Measurements from ENCODE around the gene ACACB.

DNA sequence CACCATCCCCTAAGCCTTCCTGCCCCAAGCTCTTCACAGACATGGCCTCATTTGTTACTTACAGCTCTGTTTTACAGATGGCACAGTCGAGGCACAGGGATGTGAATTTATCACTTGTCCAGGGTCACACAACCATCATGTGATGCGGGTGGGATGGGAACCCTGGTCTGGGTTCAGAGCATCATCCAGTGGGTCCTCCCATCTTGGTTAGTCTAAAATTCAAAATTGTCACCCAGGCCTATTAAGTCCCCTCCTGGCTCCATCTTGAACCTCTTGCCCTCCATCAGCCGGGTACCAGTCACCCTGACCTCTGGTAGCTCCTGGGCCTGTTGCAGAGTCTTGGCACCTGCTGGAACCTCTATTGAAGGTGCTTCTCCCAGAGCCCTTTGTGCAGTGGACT is 52.9 kb downstream of the ACACB start:
- TF ChIP-seq, protein P1, sequence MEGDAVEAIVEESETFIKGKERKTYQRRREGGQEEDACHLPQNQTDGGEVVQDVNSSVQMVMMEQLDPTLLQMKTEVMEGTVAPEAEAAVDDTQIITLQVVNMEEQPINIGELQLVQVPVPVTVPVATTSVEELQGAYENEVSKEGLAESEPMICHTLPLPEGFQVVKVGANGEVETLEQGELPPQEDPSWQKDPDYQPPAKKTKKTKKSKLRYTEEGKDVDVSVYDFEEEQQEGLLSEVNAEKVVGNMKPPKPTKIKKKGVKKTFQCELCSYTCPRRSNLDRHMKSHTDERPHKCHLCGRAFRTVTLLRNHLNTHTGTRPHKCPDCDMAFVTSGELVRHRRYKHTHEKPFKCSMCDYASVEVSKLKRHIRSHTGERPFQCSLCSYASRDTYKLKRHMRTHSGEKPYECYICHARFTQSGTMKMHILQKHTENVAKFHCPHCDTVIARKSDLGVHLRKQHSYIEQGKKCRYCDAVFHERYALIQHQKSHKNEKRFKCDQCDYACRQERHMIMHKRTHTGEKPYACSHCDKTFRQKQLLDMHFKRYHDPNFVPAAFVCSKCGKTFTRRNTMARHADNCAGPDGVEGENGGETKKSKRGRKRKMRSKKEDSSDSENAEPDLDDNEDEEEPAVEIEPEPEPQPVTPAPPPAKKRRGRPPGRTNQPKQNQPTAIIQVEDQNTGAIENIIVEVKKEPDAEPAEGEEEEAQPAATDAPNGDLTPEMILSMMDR (IDR thresholded peaks at IDR 0.05) = no peak
- TF ChIP-seq CBFB (CRISPR knock-in tag; IDR thresholded peaks at IDR 0.05; ENCODE audit: low read depth) = no peak
- TF ChIP-seq, protein P2, sequence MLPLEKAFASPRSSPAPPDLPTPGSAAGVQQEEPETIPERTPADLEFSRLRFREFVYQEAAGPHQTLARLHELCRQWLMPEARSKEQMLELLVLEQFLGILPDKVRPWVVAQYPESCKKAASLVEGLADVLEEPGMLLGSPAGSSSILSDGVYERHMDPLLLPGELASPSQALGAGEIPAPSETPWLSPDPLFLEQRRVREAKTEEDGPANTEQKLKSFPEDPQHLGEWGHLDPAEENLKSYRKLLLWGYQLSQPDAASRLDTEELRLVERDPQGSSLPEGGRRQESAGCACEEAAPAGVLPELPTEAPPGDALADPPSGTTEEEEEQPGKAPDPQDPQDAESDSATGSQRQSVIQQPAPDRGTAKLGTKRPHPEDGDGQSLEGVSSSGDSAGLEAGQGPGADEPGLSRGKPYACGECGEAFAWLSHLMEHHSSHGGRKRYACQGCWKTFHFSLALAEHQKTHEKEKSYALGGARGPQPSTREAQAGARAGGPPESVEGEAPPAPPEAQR (CRISPR knock-in tag; IDR thresholded peaks at IDR 0.05) = no peak
- TF ChIP-seq IRF2 (CRISPR knock-in tag; IDR thresholded peaks at IDR 0.05; ENCODE audit: borderline replicate concordance, low read depth) = no peak
- TF ChIP-seq, protein P3, sequence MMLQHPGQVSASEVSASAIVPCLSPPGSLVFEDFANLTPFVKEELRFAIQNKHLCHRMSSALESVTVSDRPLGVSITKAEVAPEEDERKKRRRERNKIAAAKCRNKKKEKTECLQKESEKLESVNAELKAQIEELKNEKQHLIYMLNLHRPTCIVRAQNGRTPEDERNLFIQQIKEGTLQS (CRISPR knock-in tag; conservative IDR thresholded peaks at IDR 0.05) = no peak
- TF ChIP-seq SMAD4 (CRISPR knock-in tag; IDR thresholded peaks at IDR 0.05) = no peak
- TF ChIP-seq, protein P4, sequence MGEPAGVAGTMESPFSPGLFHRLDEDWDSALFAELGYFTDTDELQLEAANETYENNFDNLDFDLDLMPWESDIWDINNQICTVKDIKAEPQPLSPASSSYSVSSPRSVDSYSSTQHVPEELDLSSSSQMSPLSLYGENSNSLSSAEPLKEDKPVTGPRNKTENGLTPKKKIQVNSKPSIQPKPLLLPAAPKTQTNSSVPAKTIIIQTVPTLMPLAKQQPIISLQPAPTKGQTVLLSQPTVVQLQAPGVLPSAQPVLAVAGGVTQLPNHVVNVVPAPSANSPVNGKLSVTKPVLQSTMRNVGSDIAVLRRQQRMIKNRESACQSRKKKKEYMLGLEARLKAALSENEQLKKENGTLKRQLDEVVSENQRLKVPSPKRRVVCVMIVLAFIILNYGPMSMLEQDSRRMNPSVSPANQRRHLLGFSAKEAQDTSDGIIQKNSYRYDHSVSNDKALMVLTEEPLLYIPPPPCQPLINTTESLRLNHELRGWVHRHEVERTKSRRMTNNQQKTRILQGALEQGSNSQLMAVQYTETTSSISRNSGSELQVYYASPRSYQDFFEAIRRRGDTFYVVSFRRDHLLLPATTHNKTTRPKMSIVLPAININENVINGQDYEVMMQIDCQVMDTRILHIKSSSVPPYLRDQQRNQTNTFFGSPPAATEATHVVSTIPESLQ (CRISPR knock-in tag; IDR thresholded peaks at IDR 0.05) = no peak
- TF ChIP-seq, protein P5, sequence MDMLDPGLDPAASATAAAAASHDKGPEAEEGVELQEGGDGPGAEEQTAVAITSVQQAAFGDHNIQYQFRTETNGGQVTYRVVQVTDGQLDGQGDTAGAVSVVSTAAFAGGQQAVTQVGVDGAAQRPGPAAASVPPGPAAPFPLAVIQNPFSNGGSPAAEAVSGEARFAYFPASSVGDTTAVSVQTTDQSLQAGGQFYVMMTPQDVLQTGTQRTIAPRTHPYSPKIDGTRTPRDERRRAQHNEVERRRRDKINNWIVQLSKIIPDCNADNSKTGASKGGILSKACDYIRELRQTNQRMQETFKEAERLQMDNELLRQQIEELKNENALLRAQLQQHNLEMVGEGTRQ (CRISPR knock-in tag; IDR thresholded peaks at IDR 0.05) = no peak
- TF ChIP-seq, protein P6, sequence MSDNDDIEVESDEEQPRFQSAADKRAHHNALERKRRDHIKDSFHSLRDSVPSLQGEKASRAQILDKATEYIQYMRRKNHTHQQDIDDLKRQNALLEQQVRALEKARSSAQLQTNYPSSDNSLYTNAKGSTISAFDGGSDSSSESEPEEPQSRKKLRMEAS (CRISPR knock-in tag; IDR thresholded peaks at IDR 0.05) = no peak
- TF ChIP-seq, protein P7, sequence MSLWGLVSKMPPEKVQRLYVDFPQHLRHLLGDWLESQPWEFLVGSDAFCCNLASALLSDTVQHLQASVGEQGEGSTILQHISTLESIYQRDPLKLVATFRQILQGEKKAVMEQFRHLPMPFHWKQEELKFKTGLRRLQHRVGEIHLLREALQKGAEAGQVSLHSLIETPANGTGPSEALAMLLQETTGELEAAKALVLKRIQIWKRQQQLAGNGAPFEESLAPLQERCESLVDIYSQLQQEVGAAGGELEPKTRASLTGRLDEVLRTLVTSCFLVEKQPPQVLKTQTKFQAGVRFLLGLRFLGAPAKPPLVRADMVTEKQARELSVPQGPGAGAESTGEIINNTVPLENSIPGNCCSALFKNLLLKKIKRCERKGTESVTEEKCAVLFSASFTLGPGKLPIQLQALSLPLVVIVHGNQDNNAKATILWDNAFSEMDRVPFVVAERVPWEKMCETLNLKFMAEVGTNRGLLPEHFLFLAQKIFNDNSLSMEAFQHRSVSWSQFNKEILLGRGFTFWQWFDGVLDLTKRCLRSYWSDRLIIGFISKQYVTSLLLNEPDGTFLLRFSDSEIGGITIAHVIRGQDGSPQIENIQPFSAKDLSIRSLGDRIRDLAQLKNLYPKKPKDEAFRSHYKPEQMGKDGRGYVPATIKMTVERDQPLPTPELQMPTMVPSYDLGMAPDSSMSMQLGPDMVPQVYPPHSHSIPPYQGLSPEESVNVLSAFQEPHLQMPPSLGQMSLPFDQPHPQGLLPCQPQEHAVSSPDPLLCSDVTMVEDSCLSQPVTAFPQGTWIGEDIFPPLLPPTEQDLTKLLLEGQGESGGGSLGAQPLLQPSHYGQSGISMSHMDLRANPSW (CRISPR knock-in tag; conservative IDR thresholded peaks at IDR 0.05; ENCODE audit: low read depth) = no peak
